ENCODE data around the gene PIR.

- TF ChIP-seq CTCF (IDR thresholded peaks at IDR 0.05), result no peak
- TF ChIP-seq POLR2A (IDR thresholded peaks at IDR 0.05), result no peak
- no peak for TF ChIP-seq EP300 (IDR thresholded peaks at IDR 0.05)
These were observed 58.9 kb downstream of the PIR start for GRCh38 chrX:15434205-15434604.

Data from ovary (tissue), 3 donors.